IPS DF 19.7 (cell line): ENCODE data around the gene TC2N.
"Not testable (repeated sequence)": the region's sequence is repeated elsewhere in the genome, so short reads cannot be mapped to it uniquely, and the experiment has no call there.

Experiments used
- DNase-seq: peaks from one replicate; pipeline ENCODE4 v3.0.0-alpha.2; 2013; ENCODE audit warnings: low read depth, low spot score

Gene TC2N

GRCh38 chr14:91754819-91755218 lies 112.5 kb downstream of the TC2N start:
- no peak for DNase-seq

- no peak for DNase-seq
Measured at GRCh38 chr14:91754185-91754584, 113.2 kb downstream of the TC2N start.

- DNase-seq: no peak
Measured at GRCh38 chr14:91753501-91754128, 113.7 kb downstream of the TC2N start.

GRCh38 chr14:91752961-91753360 lies 114.4 kb downstream of the TC2N start:
- no peak for DNase-seq

GRCh38 chr14:91751719-91752118 lies 115.6 kb downstream of the TC2N start:
- no peak for DNase-seq

GRCh38 chr14:91750634-91751198 lies 116.6 kb downstream of the TC2N start:
- DNase-seq: no peak

- DNase-seq: no peak
Measured at GRCh38 chr14:91749868-91750267, 117.5 kb downstream of the TC2N start.

- no peak for DNase-seq
Measured at GRCh38 chr14:91748049-91748448, 119.3 kb downstream of the TC2N start.

- DNase-seq: no peak
Measured at GRCh38 chr14:91745344-91745743, 122.0 kb downstream of the TC2N start.

GRCh38 chr14:91744068-91744480 lies 123.3 kb downstream of the TC2N start:
- DNase-seq: no peak

GRCh38 chr14:91743305-91743653 lies 124.1 kb downstream of the TC2N start:
- DNase-seq: no peak

GRCh38 chr14:91742621-91743304 lies 124.6 kb downstream of the TC2N start:
- DNase-seq: no peak

- DNase-seq: not testable (repeated sequence)
Measured at GRCh38 chr14:91739867-91740266, 127.5 kb downstream of the TC2N start.

- no peak for DNase-seq
Measured at GRCh38 chr14:91737619-91738018, 129.7 kb downstream of the TC2N start.

GRCh38 chr14:91732859-91733477 lies 134.4 kb downstream of the TC2N start:
- DNase-seq: no peak

- no peak for DNase-seq
Measured at GRCh38 chr14:91732439-91732838, 134.9 kb downstream of the TC2N start.

GRCh38 chr14:91731986-91732385 lies 135.3 kb downstream of the TC2N start, which contains the start of gene CATSPERB:
TSS of gene CATSPERB (minus strand) at chr14:91732086. CDS start at chr14:91729479, 2,607 bp downstream.
- no peak for DNase-seq

GRCh38 chr14:91731018-91731417 lies 136.3 kb downstream of the TC2N start:
- no peak for DNase-seq

GRCh38 chr14:91729756-91730155 lies 137.6 kb downstream of the TC2N start:
- no peak for DNase-seq
